ENCODE measurements around the gene ADAMTS1.
"Not testable (repeated sequence)": the region's sequence is repeated elsewhere in the genome, so short reads cannot be mapped to it uniquely, and the experiment has no call there.

The ADAMTS1 gene

GRCh38 chr21:26845066-26845758 is at the start of gene ADAMTS1:
TSS of gene ADAMTS1 (minus strand) at chr21:26845409. CDS start at chr21:26844954, 455 bp downstream.
- DNase-seq (ENCODE audit: low read depth in 3 of 3), result no peak

- DNase-seq (ENCODE audit: low read depth in 3 of 3), result no peak
Observed at GRCh38 chr21:26892151-26892550, 46.9 kb upstream of the ADAMTS1 start.

- DNase-seq (ENCODE audit: low read depth in 3 of 3), result no peak
Observed at GRCh38 chr21:26888931-26889330, 43.7 kb upstream of the ADAMTS1 start.

- DNase-seq (ENCODE audit: low read depth in 3 of 3), result no peak
Observed at GRCh38 chr21:26888256-26888655, 43.0 kb upstream of the ADAMTS1 start.

GRCh38 chr21:26887251-26887650 is 42.0 kb upstream of the ADAMTS1 start:
- DNase-seq (ENCODE audit: low read depth in 3 of 3), result no peak

- DNase-seq (ENCODE audit: low read depth in 3 of 3), result no peak
Observed at GRCh38 chr21:26884436-26884835, 39.2 kb upstream of the ADAMTS1 start.

GRCh38 chr21:26883768-26884167 is 38.6 kb upstream of the ADAMTS1 start:
- DNase-seq (ENCODE audit: low read depth in 3 of 3), result no peak

GRCh38 chr21:26881504-26882228 is 36.5 kb upstream of the ADAMTS1 start:
- no peak for DNase-seq (ENCODE audit: low read depth in 3 of 3)

- DNase-seq (ENCODE audit: low read depth in 3 of 3), result no peak
Observed at GRCh38 chr21:26877018-26877417, 31.8 kb upstream of the ADAMTS1 start.

GRCh38 chr21:26874347-26874746 is 29.1 kb upstream of the ADAMTS1 start:
- DNase-seq (ENCODE audit: low read depth in 3 of 3), result no peak

- DNase-seq (ENCODE audit: low read depth in 3 of 3), result no peak
Observed at GRCh38 chr21:26865857-26866256, 20.6 kb upstream of the ADAMTS1 start.

- DNase-seq (ENCODE audit: low read depth in 3 of 3), result not testable (repeated sequence)
Observed at GRCh38 chr21:26856871-26857350, 11.7 kb upstream of the ADAMTS1 start.

GRCh38 chr21:26854695-26855094 is 9.5 kb upstream of the ADAMTS1 start:
- DNase-seq (ENCODE audit: low read depth in 3 of 3), result not testable (repeated sequence)

GRCh38 chr21:26852423-26852822 is 7.2 kb upstream of the ADAMTS1 start:
- no peak for DNase-seq (ENCODE audit: low read depth in 3 of 3)

- no peak for DNase-seq (ENCODE audit: low read depth in 3 of 3)
Observed at GRCh38 chr21:26851109-26851944, 6.1 kb upstream of the ADAMTS1 start.

- no peak for DNase-seq (ENCODE audit: low read depth in 3 of 3)
Observed at GRCh38 chr21:26850116-26850643, 5.0 kb upstream of the ADAMTS1 start.

GRCh38 chr21:26849428-26850115 is 4.4 kb upstream of the ADAMTS1 start:
- no peak for DNase-seq (ENCODE audit: low read depth in 3 of 3)

- no peak for DNase-seq (ENCODE audit: low read depth in 3 of 3)
Observed at GRCh38 chr21:26847921-26848320, 2.7 kb upstream of the ADAMTS1 start.

- no peak for DNase-seq (ENCODE audit: low read depth in 3 of 3)
Observed at GRCh38 chr21:26847002-26847401, 1.8 kb upstream of the ADAMTS1 start.

GRCh38 chr21:26846036-26846931 is 1.1 kb upstream of the ADAMTS1 start:
- no peak for DNase-seq (ENCODE audit: low read depth in 3 of 3)

GRCh38 chr21:26845759-26846035 is 488 bp upstream of the ADAMTS1 start:
- no peak for DNase-seq (ENCODE audit: low read depth in 3 of 3)
